GM12801 (cell line): ENCODE results near the gene NCOA3.

ENCODE experiments used
- CTCF ChIP-seq: IDR thresholded peaks from one replicate; pipeline ENCODE4 v1.5.1; 2011; ENCODE audit warnings: control low read depth; ENCODE audit not compliant: insufficient read length; ENCODE audit errors: extremely low read depth

The NCOA3 gene

GRCh38 chr20:47663354-47664067, 161.8 kb downstream of the NCOA3 start:
- no peak for TF ChIP-seq CTCF

- no peak for TF ChIP-seq CTCF
Observed at GRCh38 chr20:47664068-47664437, 162.4 kb downstream of the NCOA3 start.

- TF ChIP-seq CTCF: no peak
Observed at GRCh38 chr20:47664744-47665143, 163.1 kb downstream of the NCOA3 start.

GRCh38 chr20:47665221-47665991, 163.7 kb downstream of the NCOA3 start:
- no peak for TF ChIP-seq CTCF

- no peak for TF ChIP-seq CTCF
Observed at GRCh38 chr20:47666304-47666703, 164.6 kb downstream of the NCOA3 start.

GRCh38 chr20:47667086-47667485, 165.4 kb downstream of the NCOA3 start:
- no peak for TF ChIP-seq CTCF

- TF ChIP-seq CTCF: no peak
Observed at GRCh38 chr20:47667531-47668312, 166.0 kb downstream of the NCOA3 start.
